Measurements from ENCODE around the gene MTA1.
A peak's percentile ranks its signal among the peaks of the same experiment; 100 is the strongest.

The MTA1 gene

DNA sequence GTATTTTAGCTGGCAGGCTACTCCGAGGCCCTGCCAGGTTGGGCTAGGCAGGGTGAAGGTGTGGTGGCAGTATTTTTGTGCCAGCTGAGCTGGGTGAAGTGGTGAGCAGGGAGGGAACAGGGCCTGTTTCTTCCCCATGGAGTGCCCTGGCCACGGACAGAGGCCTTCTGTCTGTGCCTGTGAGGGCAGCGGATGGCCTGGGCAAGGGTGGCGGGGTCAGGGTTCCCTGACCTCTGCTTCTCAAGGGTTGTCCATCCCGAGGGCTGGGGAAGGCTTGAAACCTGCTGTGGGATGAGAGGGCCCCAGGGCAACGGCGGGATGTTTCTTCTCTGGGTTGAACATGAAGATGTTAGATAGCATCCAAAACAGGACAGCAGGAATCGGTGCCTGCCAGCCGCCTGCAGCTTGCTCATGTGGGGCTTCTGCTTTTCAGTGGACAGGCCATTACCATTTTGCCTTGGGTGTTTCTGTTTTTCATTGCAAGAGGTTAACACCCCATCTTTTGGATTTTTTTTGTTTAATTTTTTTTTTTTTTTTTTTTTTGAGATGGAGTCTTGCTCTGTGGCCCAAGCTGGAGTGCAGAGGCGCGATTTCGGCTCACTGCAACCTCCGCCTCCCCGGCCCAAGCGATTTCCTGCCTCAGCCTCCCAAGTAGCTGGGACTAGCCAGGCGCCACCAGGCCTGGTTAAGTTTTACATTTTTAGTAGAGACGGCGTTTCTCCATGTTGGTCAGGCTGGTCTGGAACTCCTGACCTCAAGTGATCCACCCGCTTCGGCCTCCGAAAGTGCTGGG lies 3.3 kb downstream of the MTA1 start:
- TF ChIP-seq, protein P1, sequence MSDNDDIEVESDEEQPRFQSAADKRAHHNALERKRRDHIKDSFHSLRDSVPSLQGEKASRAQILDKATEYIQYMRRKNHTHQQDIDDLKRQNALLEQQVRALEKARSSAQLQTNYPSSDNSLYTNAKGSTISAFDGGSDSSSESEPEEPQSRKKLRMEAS (IDR thresholded peaks at IDR 0.05; ENCODE audit: low read depth, low read length), result no peak
- TF ChIP-seq MYC (IDR thresholded peaks at IDR 0.05; ENCODE audit: low read depth, low read length), result no peak
- TF ChIP-seq, protein P2, sequence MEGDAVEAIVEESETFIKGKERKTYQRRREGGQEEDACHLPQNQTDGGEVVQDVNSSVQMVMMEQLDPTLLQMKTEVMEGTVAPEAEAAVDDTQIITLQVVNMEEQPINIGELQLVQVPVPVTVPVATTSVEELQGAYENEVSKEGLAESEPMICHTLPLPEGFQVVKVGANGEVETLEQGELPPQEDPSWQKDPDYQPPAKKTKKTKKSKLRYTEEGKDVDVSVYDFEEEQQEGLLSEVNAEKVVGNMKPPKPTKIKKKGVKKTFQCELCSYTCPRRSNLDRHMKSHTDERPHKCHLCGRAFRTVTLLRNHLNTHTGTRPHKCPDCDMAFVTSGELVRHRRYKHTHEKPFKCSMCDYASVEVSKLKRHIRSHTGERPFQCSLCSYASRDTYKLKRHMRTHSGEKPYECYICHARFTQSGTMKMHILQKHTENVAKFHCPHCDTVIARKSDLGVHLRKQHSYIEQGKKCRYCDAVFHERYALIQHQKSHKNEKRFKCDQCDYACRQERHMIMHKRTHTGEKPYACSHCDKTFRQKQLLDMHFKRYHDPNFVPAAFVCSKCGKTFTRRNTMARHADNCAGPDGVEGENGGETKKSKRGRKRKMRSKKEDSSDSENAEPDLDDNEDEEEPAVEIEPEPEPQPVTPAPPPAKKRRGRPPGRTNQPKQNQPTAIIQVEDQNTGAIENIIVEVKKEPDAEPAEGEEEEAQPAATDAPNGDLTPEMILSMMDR (IDR thresholded peaks at IDR 0.05; ENCODE audit: low read depth, low read length), result no peak
- TF ChIP-seq POLR2A (IDR thresholded peaks at IDR 0.05; ENCODE audit: extremely low read depth, insufficient read length), result no peak
- no peak for DNase-seq (ENCODE audit: low read depth)
- peak overlapping the region; percentile 7 for H3K4me3 ChIP-seq (ENCODE audit: low read depth, low read length)

DNA sequence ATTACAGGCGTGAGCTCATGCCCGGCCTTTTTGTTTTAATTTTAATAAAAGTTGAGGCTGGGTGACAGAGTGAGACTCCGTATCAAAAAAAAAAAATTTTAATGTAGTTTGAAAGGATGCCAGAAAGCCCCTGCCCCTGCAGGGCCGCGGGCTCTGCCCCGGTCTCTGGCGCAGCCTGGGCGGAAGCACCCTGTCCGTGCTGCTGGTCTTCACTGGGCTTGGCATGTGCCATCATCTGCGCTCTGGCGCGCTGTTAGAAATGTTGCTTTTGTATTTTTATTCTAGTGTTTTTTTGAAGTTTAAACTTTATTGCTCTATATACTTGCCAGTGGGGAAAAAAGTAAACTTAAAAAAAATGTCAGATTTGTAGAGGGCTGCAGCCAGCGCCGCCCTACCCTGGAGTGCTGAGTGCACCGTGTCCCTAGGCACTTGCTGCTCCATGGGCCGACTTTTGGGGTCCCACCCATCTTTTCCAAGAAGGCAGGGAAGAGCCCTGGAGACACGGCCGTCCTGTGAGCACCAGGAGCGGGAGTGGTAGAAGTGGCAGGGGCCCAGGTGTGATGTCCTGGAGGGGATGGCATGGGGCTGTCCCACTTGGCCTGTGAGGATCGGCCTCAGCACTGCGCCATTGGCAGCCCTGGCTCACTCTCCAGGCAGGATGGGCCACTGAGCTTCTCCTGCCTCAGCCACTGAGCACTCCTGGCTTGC lies 4.0 kb downstream of the MTA1 start:
- DNase-seq (ENCODE audit: low read depth), result no peak
- TF ChIP-seq, protein P2 (IDR thresholded peaks at IDR 0.05; ENCODE audit: low read depth, low read length), result no peak
- TF ChIP-seq POLR2A (IDR thresholded peaks at IDR 0.05; ENCODE audit: extremely low read depth, insufficient read length), result no peak
- TF ChIP-seq, protein P1 (IDR thresholded peaks at IDR 0.05; ENCODE audit: low read depth, low read length), result no peak
- TF ChIP-seq MYC (IDR thresholded peaks at IDR 0.05; ENCODE audit: low read depth, low read length), result no peak

DNA sequence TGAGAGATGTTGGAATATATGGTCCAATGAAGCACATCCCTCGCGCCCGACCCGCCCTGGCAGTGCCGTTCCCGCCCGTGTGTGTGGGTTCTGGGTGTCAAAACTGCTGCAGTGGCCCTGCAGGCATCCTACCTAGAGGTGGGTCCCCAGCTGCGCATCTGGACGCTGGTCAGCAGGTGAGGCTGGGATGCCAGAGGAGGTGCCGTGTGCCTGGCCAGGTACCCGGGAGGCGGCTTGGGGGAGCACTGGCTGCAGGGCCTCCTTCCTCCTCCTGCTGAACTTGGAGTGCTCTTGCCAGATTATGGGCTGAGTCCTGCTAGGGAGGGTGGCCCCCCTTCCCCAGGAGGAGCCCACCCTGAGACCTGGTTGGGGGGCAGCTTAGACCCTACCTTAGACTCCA lies 5.2 kb downstream of the MTA1 start:
- no peak overlapping the region for H3K4me3 ChIP-seq (ENCODE audit: low read depth, low read length)
- TF ChIP-seq MYC (IDR thresholded peaks at IDR 0.05; ENCODE audit: low read depth, low read length) (no peak), POLR2A (IDR thresholded peaks at IDR 0.05; ENCODE audit: extremely low read depth, insufficient read length) (no peak)
- TF ChIP-seq, protein P1 (IDR thresholded peaks at IDR 0.05; ENCODE audit: low read depth, low read length), result no peak
- TF ChIP-seq, protein P2 (IDR thresholded peaks at IDR 0.05; ENCODE audit: low read depth, low read length), result no peak
- DNase-seq (ENCODE audit: low read depth), result no peak

More for the DNA sequence above, 4.0 kb downstream of the MTA1 start:
- H3K4me3 ChIP-seq (ENCODE audit: low read depth, low read length), result no peak overlapping the region

DNA sequence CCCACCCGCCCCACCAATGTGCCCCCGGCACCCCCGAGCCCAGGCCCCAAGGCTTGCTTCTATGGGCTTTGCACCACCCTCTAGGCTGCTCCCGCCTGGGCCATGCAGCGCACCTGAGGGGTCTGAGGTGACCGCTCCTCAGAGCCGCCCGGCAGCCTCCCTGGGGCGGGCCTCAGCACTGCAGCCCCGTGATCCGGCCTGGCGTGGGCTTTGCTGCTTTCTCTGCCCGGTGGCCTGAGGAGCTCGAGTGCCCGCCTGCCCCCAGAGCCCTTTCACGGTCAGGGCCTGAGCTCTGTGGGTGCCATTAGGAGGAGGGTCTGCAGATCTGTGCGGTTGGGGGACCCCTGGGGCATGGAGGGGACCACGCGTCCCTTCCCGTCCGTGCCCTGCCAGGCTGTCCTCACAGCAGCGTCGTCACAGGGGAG lies 6.2 kb downstream of the MTA1 start:
- TF ChIP-seq POLR2A (IDR thresholded peaks at IDR 0.05; ENCODE audit: extremely low read depth, insufficient read length) (no peak), MYC (IDR thresholded peaks at IDR 0.05; ENCODE audit: low read depth, low read length) (no peak)
- TF ChIP-seq, protein P1 (IDR thresholded peaks at IDR 0.05; ENCODE audit: low read depth, low read length), result no peak
- TF ChIP-seq, protein P2 (IDR thresholded peaks at IDR 0.05; ENCODE audit: low read depth, low read length), result no peak

DNA sequence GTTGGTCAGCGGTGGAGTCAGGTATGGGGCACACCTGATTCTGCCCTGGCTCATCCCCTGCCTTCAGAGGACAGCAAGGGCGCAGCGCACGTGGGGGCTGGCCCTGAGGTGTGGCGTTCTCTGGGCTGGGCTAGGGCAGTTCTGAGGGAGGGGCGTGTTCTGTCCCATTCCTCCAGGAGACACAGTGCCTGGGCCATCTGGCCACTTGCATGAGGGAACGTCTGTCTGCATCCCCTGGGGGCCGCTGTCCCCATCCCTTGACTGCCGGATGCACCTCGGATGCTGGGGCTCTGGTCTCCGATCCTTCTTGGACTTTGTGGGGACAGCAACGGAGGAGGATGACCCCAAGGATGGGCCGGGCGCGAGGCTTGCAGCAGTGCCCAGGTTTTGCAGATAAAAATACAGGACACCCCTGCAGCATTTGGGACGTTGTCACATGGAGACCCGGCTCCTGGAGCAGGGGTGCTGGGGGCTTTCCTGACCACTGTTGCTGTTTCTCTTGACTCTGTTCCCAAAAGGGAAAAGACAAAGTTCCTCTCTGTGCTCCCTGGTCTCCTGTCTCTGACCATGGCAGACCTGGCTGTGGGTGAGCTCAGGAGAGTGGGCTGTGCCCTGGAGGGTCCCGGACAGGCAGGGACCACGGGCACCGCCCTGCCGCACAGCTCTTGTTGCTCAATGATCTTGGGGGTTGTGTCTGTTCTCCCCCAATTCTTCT lies 6.9 kb downstream of the MTA1 start:
- no peak overlapping the region for H3K4me3 ChIP-seq (ENCODE audit: low read depth, low read length)
- DNase-seq (ENCODE audit: low read depth), result no peak
- TF ChIP-seq, protein P1 (IDR thresholded peaks at IDR 0.05; ENCODE audit: low read depth, low read length), result no peak
- TF ChIP-seq POLR2A (IDR thresholded peaks at IDR 0.05; ENCODE audit: extremely low read depth, insufficient read length) (no peak), MYC (IDR thresholded peaks at IDR 0.05; ENCODE audit: low read depth, low read length) (no peak)
- TF ChIP-seq, protein P2 (IDR thresholded peaks at IDR 0.05; ENCODE audit: low read depth, low read length), result no peak

More for the DNA sequence above, 6.2 kb downstream of the MTA1 start:
- no peak overlapping the region for H3K4me3 ChIP-seq (ENCODE audit: low read depth, low read length)
- no peak for DNase-seq (ENCODE audit: low read depth)

Data from NB4 (cell line).